PC-9 (cell line): ENCODE results near the gene PSD2. TPM values are rescaled to one million over a fixed set of nuclear protein-coding genes. Genes with fewer than 3 reads are reported as not detected.

Source experiments
- BruUV-seq: library from RNA; stranded (reverse); fragments of 400-500 nt; replicated peaks from 2 replicates; lab custom pipeline; 2021; lab: Mats Ljungman, UMichigan
- CTCF ChIA-PET: fragments of 300-600 bp; sonication (Branson Sonifier 250); formaldehyde crosslinking; loops from one replicate; lab custom pipeline; 2022; ENCODE audit warnings: antibody characterized with exemption; lab: Charles Lee
- POLR2A ChIA-PET: fragments of 300-600 bp; sonication (Branson Sonifier 250); formaldehyde crosslinking; loops from one replicate; lab custom pipeline; 2022; ENCODE audit warnings: antibody characterized with exemption; ENCODE audit not compliant: unreplicated experiment; lab: Charles Lee
- DNase-seq, 2 experiments: peaks; one replicate each; pipeline versions ENCODE4 v3.0.0 to v3.0.0-alpha.2; 2015 to 2022; ENCODE audit warnings: mixed read lengths in 1 of 2
- H2AFZ ChIP-seq: fragments of 200-600 bp; sonication (generic); 2 replicates; pipeline ENCODE4 v1.8.1; 2017; ENCODE audit warnings: antibody characterized with exemption
- H3F3A ChIP-seq: fragments of 200-600 bp; sonication (generic); 2 replicates; pipeline ENCODE4 v1.8.1; 2017; ENCODE audit warnings: antibody characterized with exemption, mild to moderate bottlenecking, low read depth; ENCODE audit not compliant: insufficient read depth
- H3K27ac ChIP-seq: fragments of 200-600 bp; sonication (generic); 2 replicates; pipeline ENCODE4 v1.6.1; 2016; ENCODE audit warnings: mixed run types
- H3K27me3 ChIP-seq: fragments of 200-600 bp; sonication (generic); 2 replicates; pipeline ENCODE4 v1.6.1; 2016; ENCODE audit warnings: low read depth, mixed run types; ENCODE audit not compliant: insufficient read depth
- H3K36me3 ChIP-seq: fragments of 200-600 bp; sonication (generic); 2 replicates; pipeline ENCODE4 v1.6.1; 2016; ENCODE audit warnings: low read depth, mixed run types
- H3K4me1 ChIP-seq: fragments of 200-600 bp; sonication (generic); replicated peaks from 2 replicates; pipeline ENCODE4 v1.6.1; 2016; ENCODE audit warnings: mixed run types; ENCODE audit not compliant: insufficient read depth
- H3K4me2 ChIP-seq: fragments of 200-600 bp; sonication (generic); 2 replicates; pipeline ENCODE4 v1.6.1; 2017; ENCODE audit warnings: mixed run types
- H3K4me3 ChIP-seq: fragments of 200-600 bp; sonication (generic); 2 replicates; pipeline ENCODE4 v1.6.1; 2016; ENCODE audit warnings: mixed run types
- H3K79me2 ChIP-seq: fragments of 200-600 bp; sonication (generic); 2 replicates; pipeline ENCODE4 v1.6.1; 2017; ENCODE audit warnings: low read depth, mixed run types
- H3K9me2 ChIP-seq: fragments of 200-600 bp; sonication (generic); 2 replicates; pipeline ENCODE4 v1.8.1; 2017; ENCODE audit warnings: mild to moderate bottlenecking; ENCODE audit not compliant: insufficient read depth
- H3K9me3 ChIP-seq: fragments of 200-600 bp; sonication (generic); 2 replicates; pipeline ENCODE4 v1.8.1; 2016; ENCODE audit warnings: low read depth; ENCODE audit not compliant: insufficient read depth
- H4K20me1 ChIP-seq: fragments of 200-600 bp; sonication (generic); 2 replicates; pipeline ENCODE4 v1.8.1; 2017; ENCODE audit not compliant: insufficient read depth
- CTCF ChIP-seq: fragments of 200-600 bp; sonication (generic); conservative IDR thresholded peaks from 2 replicates; pipeline ENCODE4 v1.6.1; 2017; ENCODE audit warnings: mixed run types, antibody characterized with exemption, mild to moderate bottlenecking, moderate library complexity
- EZH2 ChIP-seq: fragments of 200-600 bp; sonication (generic); IDR thresholded peaks from 2 replicates; pipeline ENCODE4 v1.8.0; 2017; ENCODE audit warnings: antibody characterized with exemption, low read depth
- intact Hi-C: fragments of 100-400 bp; cut with micrococcal nuclease; formaldehyde crosslinking; loops from one replicate; pipeline ENCODE4 v1.10.0; 2022; ENCODE audit not compliant: unreplicated experiment
- total RNA-seq: library from RNA; stranded (reverse); gene quantifications from 2 replicates; pipeline ENCODE4 v1.2.3, GENCODE V29; 2021

PSD2 gene
- total RNA-seq, 1 experiment from 2014 or later: 0.07 TPM

GRCh38 chr5:139803978-139804377, 8.4 kb downstream of the PSD2 start:
- Histone ChIP-seq H3K27ac (no peak overlapping the region), H3K4me3 (no peak overlapping the region), H2AFZ (no peak overlapping the region), H3K79me2 (no peaks in the 10 kb centered on the region), H3F3A (no peaks in the 10 kb centered on the region), H4K20me1 (no peaks in the 10 kb centered on the region), H3K4me2 (no peak overlapping the region), H3K4me1 (no peaks in the 10 kb centered on the region), H3K9me3 (no peaks in the 10 kb centered on the region), H3K36me3 (no peaks in the 10 kb centered on the region), H3K27me3 (peaks cover 75% of the 10 kb centered on the region), H3K9me2 (no peaks in the 10 kb centered on the region)
- TF ChIP-seq CTCF: no peak
- no peak for TF ChIP-seq EZH2
- ChIA-PET CTCF (no interaction called here), POLR2A (no interaction called here)
- BruUV-seq: no TSS peak
- DNase-seq: no peak
- intact Hi-C loops: no loop called here

- Histone ChIP-seq H3F3A (no peaks in the 10 kb centered on the region), H2AFZ (no peak overlapping the region), H3K79me2 (no peaks in the 10 kb centered on the region), H3K4me2 (no peak overlapping the region), H3K27me3 (peaks cover 72% of the 10 kb centered on the region), H4K20me1 (no peaks in the 10 kb centered on the region), H3K36me3 (no peaks in the 10 kb centered on the region), H3K4me1 (no peaks in the 10 kb centered on the region), H3K4me3 (no peak overlapping the region), H3K9me3 (no peaks in the 10 kb centered on the region), H3K9me2 (no peaks in the 10 kb centered on the region), H3K27ac (no peak overlapping the region)
- TF ChIP-seq EZH2 (no peak), CTCF (no peak)
- BruUV-seq: no TSS peak
- DNase-seq: no peak
- intact Hi-C loops: no loop called here
- CTCF ChIA-PET: no interaction called here
- POLR2A ChIA-PET: no interaction called here
Measured at GRCh38 chr5:139804800-139805397, 9.3 kb downstream of the PSD2 start.

- CTCF ChIA-PET: no interaction called here
- H3K79me2 ChIP-seq: no peaks in the 10 kb centered on the region
- intact Hi-C loops: no loop called here
- no peak overlapping the region for H3K4me2 ChIP-seq
- BruUV-seq: no TSS peak
- H3K4me1 ChIP-seq: no peaks in the 10 kb centered on the region
- no peak overlapping the region for H2AFZ ChIP-seq
- POLR2A ChIA-PET: no interaction called here
- no peaks in the 10 kb centered on the region for H3K9me2 ChIP-seq
- TF ChIP-seq CTCF (no peak), EZH2 (no peak)
- no peak overlapping the region for H3K4me3 ChIP-seq
- peaks cover 72% of the 10 kb centered on the region for H3K27me3 ChIP-seq
- no peaks in the 10 kb centered on the region for H3K36me3 ChIP-seq
- no peak overlapping the region for H3K27ac ChIP-seq
- no peak for DNase-seq
- H3F3A ChIP-seq: no peaks in the 10 kb centered on the region
- H4K20me1 ChIP-seq: no peaks in the 10 kb centered on the region
- H3K9me3 ChIP-seq: no peaks in the 10 kb centered on the region
Measured at GRCh38 chr5:139805545-139805944, 9.9 kb downstream of the PSD2 start.
